HL-60 (cell line): ENCODE data around the gene IL22RA2.

Experiments
- GABPA ChIP-seq: IDR thresholded peaks from 2 replicates; pipeline ENCODE4 v1.6.1; 2012; ENCODE audit warnings: low read depth
- POLR2AphosphoS5 ChIP-seq: IDR thresholded peaks from 2 replicates; pipeline ENCODE4 v1.6.1; 2012; ENCODE audit warnings: low read depth
- TF ChIP-seq, protein P1 (sequence below): IDR thresholded peaks from one replicate; pipeline ENCODE4 v1.5.1; 2011; ENCODE audit warnings: low read length, control low read depth, inconsistent platforms; ENCODE audit not compliant: insufficient read depth

DNA sequence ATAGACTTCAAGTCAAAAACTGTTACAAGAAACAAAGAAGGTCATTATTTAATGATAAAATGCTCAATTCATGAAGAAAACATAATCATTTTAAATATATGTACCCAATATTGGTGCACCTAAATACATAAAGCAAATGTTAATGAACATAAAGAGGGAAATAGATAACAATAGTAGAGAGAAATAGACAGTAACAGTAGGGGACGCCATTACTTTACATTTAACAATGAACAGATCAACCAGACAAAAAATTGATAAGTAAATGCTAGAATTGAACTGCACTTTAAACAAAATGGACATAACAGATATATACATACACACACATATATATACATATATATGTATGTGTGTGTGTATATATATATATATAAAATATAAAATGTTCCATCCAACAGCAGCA lies 37.4 kb downstream of the IL22RA2 start:
- TF ChIP-seq, protein P1, sequence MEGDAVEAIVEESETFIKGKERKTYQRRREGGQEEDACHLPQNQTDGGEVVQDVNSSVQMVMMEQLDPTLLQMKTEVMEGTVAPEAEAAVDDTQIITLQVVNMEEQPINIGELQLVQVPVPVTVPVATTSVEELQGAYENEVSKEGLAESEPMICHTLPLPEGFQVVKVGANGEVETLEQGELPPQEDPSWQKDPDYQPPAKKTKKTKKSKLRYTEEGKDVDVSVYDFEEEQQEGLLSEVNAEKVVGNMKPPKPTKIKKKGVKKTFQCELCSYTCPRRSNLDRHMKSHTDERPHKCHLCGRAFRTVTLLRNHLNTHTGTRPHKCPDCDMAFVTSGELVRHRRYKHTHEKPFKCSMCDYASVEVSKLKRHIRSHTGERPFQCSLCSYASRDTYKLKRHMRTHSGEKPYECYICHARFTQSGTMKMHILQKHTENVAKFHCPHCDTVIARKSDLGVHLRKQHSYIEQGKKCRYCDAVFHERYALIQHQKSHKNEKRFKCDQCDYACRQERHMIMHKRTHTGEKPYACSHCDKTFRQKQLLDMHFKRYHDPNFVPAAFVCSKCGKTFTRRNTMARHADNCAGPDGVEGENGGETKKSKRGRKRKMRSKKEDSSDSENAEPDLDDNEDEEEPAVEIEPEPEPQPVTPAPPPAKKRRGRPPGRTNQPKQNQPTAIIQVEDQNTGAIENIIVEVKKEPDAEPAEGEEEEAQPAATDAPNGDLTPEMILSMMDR: peak; percentile 53
- TF ChIP-seq POLR2AphosphoS5 (no peak), GABPA (no peak)
